ENCODE results near the gene ATOSA. TPM values are rescaled to one million over a fixed set of nuclear protein-coding genes. Genes with fewer than 3 reads are reported as not detected.
A peak's percentile ranks its signal among the peaks of the same experiment; 100 is the strongest.

Gene ATOSA
- total and polyA plus RNA-seq, 2 of the 13 experiments (the other 11 are each of a cell fraction or from before 2014, with no cell fraction given) = 6.6 to 16.3 TPM

GRCh38 chr15:52679232-52680040, at the start of gene ATOSA (continued):
- TF ChIP-seq, protein P1, sequence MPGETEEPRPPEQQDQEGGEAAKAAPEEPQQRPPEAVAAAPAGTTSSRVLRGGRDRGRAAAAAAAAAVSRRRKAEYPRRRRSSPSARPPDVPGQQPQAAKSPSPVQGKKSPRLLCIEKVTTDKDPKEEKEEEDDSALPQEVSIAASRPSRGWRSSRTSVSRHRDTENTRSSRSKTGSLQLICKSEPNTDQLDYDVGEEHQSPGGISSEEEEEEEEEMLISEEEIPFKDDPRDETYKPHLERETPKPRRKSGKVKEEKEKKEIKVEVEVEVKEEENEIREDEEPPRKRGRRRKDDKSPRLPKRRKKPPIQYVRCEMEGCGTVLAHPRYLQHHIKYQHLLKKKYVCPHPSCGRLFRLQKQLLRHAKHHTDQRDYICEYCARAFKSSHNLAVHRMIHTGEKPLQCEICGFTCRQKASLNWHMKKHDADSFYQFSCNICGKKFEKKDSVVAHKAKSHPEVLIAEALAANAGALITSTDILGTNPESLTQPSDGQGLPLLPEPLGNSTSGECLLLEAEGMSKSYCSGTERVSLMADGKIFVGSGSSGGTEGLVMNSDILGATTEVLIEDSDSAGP (CRISPR knock-in tag; IDR thresholded peaks at IDR 0.05; ENCODE audit: borderline replicate concordance) = peak; percentile 37; the same call in 1 of the 2 replicates
- TF ChIP-seq ZNF841 (CRISPR knock-in tag; IDR thresholded peaks at IDR 0.05; ENCODE audit: borderline replicate concordance) (no peak), TEAD3 (CRISPR knock-in tag; optimal IDR thresholded peaks at IDR 0.05; ENCODE audit: borderline replicate concordance) (no peak), RFX5 (IDR thresholded peaks at IDR 0.05; ENCODE audit: low read depth, low read length) (peak; percentile 85), SP5 (CRISPR knock-in tag; IDR thresholded peaks at IDR 0.05; ENCODE audit: borderline replicate concordance, low read depth) (peak; percentile 38; the same call in 1 of the 2 replicates), MXI1 (IDR thresholded peaks at IDR 0.05; ENCODE audit: borderline replicate concordance, low read depth, low read length) (peak; percentile 86; the same call in 2 of the 3 replicates), USF2 (IDR thresholded peaks at IDR 0.05; ENCODE audit: low read depth, low read length) (peak; percentile 91), USF2 (CRISPR knock-in tag; IDR thresholded peaks at IDR 0.05; ENCODE audit: borderline replicate concordance) (peak; percentile 94; the same call in 1 of the 2 replicates), MBNL3 (CRISPR knock-in tag; conservative IDR thresholded peaks at IDR 0.05) (no peak), ZNF605 (CRISPR knock-in tag; IDR thresholded peaks at IDR 0.05) (0 out of 2 replicates have a peak, but pooled peaks have one; percentile 5), ZNF567 (CRISPR knock-in tag; IDR thresholded peaks at IDR 0.05; ENCODE audit: borderline replicate concordance) (no peak), ZNF337 (CRISPR knock-in tag; IDR thresholded peaks at IDR 0.05; ENCODE audit: borderline replicate concordance, low read depth) (no peak), CTCF (CRISPR knock-in tag; IDR thresholded peaks at IDR 0.05) (0 out of 2 replicates have a peak, but pooled peaks have one; percentile 10), PHF8 (CRISPR knock-in tag; IDR thresholded peaks at IDR 0.05) (peak; percentile 35; the same call in 1 of the 2 replicates), RAD51 (IDR thresholded peaks at IDR 0.05; ENCODE audit: borderline replicate concordance) (peak; percentile 95), ZNF737 (CRISPR knock-in tag; IDR thresholded peaks at IDR 0.05; ENCODE audit: borderline replicate concordance) (no peak)
- TF ChIP-seq, protein P2, sequence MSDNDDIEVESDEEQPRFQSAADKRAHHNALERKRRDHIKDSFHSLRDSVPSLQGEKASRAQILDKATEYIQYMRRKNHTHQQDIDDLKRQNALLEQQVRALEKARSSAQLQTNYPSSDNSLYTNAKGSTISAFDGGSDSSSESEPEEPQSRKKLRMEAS (IDR thresholded peaks at IDR 0.05) = peak; percentile 81
- TF ChIP-seq, protein P3, sequence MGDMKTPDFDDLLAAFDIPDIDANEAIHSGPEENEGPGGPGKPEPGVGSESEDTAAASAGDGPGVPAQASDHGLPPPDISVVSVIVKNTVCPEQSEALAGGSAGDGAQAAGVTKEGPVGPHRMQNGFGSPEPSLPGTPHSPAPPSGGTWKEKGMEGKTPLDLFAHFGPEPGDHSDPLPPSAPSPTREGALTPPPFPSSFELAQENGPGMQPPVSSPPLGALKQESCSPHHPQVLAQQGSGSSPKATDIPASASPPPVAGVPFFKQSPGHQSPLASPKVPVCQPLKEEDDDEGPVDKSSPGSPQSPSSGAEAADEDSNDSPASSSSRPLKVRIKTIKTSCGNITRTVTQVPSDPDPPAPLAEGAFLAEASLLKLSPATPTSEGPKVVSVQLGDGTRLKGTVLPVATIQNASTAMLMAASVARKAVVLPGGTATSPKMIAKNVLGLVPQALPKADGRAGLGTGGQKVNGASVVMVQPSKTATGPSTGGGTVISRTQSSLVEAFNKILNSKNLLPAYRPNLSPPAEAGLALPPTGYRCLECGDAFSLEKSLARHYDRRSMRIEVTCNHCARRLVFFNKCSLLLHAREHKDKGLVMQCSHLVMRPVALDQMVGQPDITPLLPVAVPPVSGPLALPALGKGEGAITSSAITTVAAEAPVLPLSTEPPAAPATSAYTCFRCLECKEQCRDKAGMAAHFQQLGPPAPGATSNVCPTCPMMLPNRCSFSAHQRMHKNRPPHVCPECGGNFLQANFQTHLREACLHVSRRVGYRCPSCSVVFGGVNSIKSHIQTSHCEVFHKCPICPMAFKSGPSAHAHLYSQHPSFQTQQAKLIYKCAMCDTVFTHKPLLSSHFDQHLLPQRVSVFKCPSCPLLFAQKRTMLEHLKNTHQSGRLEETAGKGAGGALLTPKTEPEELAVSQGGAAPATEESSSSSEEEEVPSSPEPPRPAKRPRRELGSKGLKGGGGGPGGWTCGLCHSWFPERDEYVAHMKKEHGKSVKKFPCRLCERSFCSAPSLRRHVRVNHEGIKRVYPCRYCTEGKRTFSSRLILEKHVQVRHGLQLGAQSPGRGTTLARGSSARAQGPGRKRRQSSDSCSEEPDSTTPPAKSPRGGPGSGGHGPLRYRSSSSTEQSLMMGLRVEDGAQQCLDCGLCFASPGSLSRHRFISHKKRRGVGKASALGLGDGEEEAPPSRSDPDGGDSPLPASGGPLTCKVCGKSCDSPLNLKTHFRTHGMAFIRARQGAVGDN (CRISPR knock-in tag; IDR thresholded peaks at IDR 0.05) = peak; percentile 64

Measured in HepG2 (cell line).